Heart left ventricle (tissue), 13 donors: Measurements from ENCODE around the gene CACNA2D3.

Source experiments
- CTCF ChIP-seq, 12 donors: fragments of 200-600 bp; sonication (generic) in 4 of 12; IDR thresholded peaks; one replicate each; pipeline versions ENCODE4 v1.5.0 to v1.8.0; 2018 to 2022; ENCODE audit warnings: antibody characterized with exemption in 12 of 12, mild to moderate bottlenecking in 5 of 12
- POLR2A ChIP-seq, 2 donors: fragments of 450-650 bp; IDR thresholded peaks; one replicate each; pipeline ENCODE4 v1.6.1; 2017; ENCODE audit warnings: antibody characterized with exemption in 2 of 2, mild to moderate bottlenecking in 2 of 2, moderate library complexity in 2 of 2
- donor health status: ischemic (EF 13 %, LVEDD 7.1; RV severe dilation, severe dysfunction).
- donor health status: DM: no; HTN: yes; CAD: no.
- donor health status: DM: no; HTN: no; CAD: no.
- donor health status: ischemic (EF 25% LVEDD 6.9; RV normal size, moderate dysfunction).
- donor health status: ischemic (EF 25% LVEDD 5.7; RV mildly dilated, moderate dysfunction).
- donor health status: ischemic (EF 35%, LVEDD 5.7; RV mildly dilated, moderate dysfunction).
- donor health status: nonischemic (EF 11% LVEDD 7.7; RV severe dilation, severe dysfunction).
- donor health status: DM: yes; HTN: yes; CAD: no.
- donor health status: PGD.
- donor health status: ischemic (EF 29% LVEDD 5.4; RV normal size, mild dysfunction).
- donor health status: nonischemic (EF 23%, LVEDD 6.1; RV moderate dilation, normal function).

DNA sequence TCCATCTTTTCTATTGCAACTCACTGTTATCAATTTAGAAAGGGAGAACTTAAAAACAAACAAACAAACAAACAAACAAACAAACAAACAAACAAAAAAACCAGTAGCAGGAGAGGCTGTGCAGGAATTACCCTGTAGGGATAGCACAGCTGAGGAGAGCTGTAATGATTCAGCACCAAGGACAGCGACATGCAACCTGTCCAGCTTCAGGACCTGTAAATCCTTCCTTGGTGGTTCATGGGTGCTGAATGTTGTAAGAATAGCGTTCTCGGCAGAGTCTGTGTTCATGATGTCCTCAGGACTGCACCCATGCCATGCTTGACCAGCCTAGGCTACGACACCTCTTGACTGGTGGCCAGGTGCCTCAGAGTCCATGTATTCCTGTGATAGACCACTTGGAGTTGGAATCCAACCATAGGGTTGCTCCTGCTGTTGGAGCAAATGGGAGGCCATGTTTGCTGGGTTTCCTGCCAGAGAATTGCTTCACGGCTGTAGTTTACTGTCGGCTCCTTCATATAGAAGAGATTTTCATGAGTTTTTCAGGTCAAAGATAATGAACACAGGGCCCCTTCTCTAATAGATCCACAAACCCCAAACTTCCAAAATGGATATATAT, 65.9 kb downstream of the CACNA2D3 start:
- TF ChIP-seq POLR2A (IDR thresholded peaks at IDR 0.05) (no peak), CTCF (IDR thresholded peaks at IDR 0.05) (no peak)
